ENCODE data around the gene PML.

Gene PML

GRCh38 chr15:73985101-73985873, 9.2 kb upstream of the PML start:
- no peak for DNase-seq

GRCh38 chr15:73986055-73986775, 8.3 kb upstream of the PML start:
- no peak for DNase-seq

- no peak for DNase-seq
These were observed 7.8 kb upstream of the PML start for GRCh38 chr15:73986776-73987056.

- DNase-seq, result no peak
These were observed 7.3 kb upstream of the PML start for GRCh38 chr15:73987250-73987649.

GRCh38 chr15:73987681-73988444, 6.7 kb upstream of the PML start:
- DNase-seq, result no peak

- DNase-seq, result no peak
These were observed 6.0 kb upstream of the PML start for GRCh38 chr15:73988445-73988969.

- no peak for DNase-seq
These were observed 5.3 kb upstream of the PML start for GRCh38 chr15:73989001-73989798.

- DNase-seq, result no peak
These were observed 4.1 kb upstream of the PML start for GRCh38 chr15:73990250-73991005.

- DNase-seq, result no peak
These were observed 3.3 kb upstream of the PML start for GRCh38 chr15:73991260-73991659.

GRCh38 chr15:73991726-73992593, 2.6 kb upstream of the PML start, which contains the start of gene STOML1:
Gene STOML1 (minus strand): TSS chr15:73992295. CDS start chr15:73992223, 72 bp downstream.
- peak; percentile 95 for DNase-seq

- DNase-seq, result no peak
These were observed 2.0 kb upstream of the PML start for GRCh38 chr15:73992594-73992898.

- DNase-seq, result no peak
These were observed 1.1 kb upstream of the PML start for GRCh38 chr15:73993211-73993994.

GRCh38 chr15:73994912-73995622, 551 bp downstream of the PML start:
- DNase-seq, result no peak

GRCh38 chr15:73996267-73996666, 1.8 kb downstream of the PML start:
- no peak for DNase-seq

GRCh38 chr15:73996939-73997338, 2.4 kb downstream of the PML start:
- DNase-seq, result no peak

GRCh38 chr15:73997986-73998385, 3.5 kb downstream of the PML start:
- no peak for DNase-seq

GRCh38 chr15:74006774-74007639, 12.5 kb downstream of the PML start:
- DNase-seq, result no peak

GRCh38 chr15:74007820-74008371, 13.4 kb downstream of the PML start:
- DNase-seq, result no peak
